HEK293T (cell line): ENCODE results near the gene GNLY.

Experiments
- CTCF ChIA-PET: fragments of 350-600 bp; formaldehyde crosslinking; extraction: SDS; loops from one replicate; lab custom pipeline; 2021; ENCODE audit warnings: antibody characterized with exemption, inconsistent platforms; lab: Yijun Ruan, JAX
- POLR2A ChIA-PET: fragments of 350-600 bp; formaldehyde crosslinking; extraction: SDS; loops from one replicate; lab custom pipeline; 2020; ENCODE audit warnings: antibody characterized with exemption, inconsistent platforms; lab: Yijun Ruan, JAX
- DNase-seq: peaks from one replicate; pipeline ENCODE4 v3.0.0; 2012; ENCODE audit warnings: mixed read lengths; ENCODE audit errors: extremely low spot score
- ARNT ChIP-seq: fragments of 450-650 bp; IDR thresholded peaks from 2 replicates; pipeline ENCODE4 v1.6.1; 2017; ENCODE audit warnings: mild to moderate bottlenecking
- BHLHE40 ChIP-seq: fragments of 450-650 bp; IDR thresholded peaks from 2 replicates; pipeline ENCODE4 v1.6.1; 2016; ENCODE audit warnings: mild to moderate bottlenecking, moderate library complexity, borderline replicate concordance
- CTBP1 ChIP-seq: fragments of 450-650 bp; IDR thresholded peaks from 2 replicates; pipeline ENCODE4 v1.6.1; 2016; ENCODE audit warnings: borderline replicate concordance
- ELF4 ChIP-seq: fragments of 450-650 bp; IDR thresholded peaks from 2 replicates; pipeline ENCODE4 v1.6.1; 2017; ENCODE audit warnings: antibody characterized with exemption
- FOXA1 ChIP-seq: fragments of 450-650 bp; IDR thresholded peaks from 2 replicates; pipeline ENCODE4 v1.6.1; 2016; ENCODE audit warnings: mild to moderate bottlenecking
- FOXK2 ChIP-seq: fragments of 450-650 bp; IDR thresholded peaks from 2 replicates; pipeline ENCODE4 v1.6.1; 2016; ENCODE audit warnings: mild to moderate bottlenecking
- FOXM1 ChIP-seq: fragments of 450-650 bp; IDR thresholded peaks from 2 replicates; pipeline ENCODE4 v1.6.1; 2017; ENCODE audit warnings: mild to moderate bottlenecking, borderline replicate concordance
- HDGF ChIP-seq: fragments of 450-650 bp; IDR thresholded peaks from 2 replicates; pipeline ENCODE4 v1.6.1; 2017; ENCODE audit warnings: antibody characterized with exemption, borderline replicate concordance
- L3MBTL2 ChIP-seq: fragments of 450-650 bp; conservative IDR thresholded peaks from 2 replicates; pipeline ENCODE4 v1.6.1; 2016; ENCODE audit warnings: mild to moderate bottlenecking
- LEF1 ChIP-seq: fragments of 450-650 bp; IDR thresholded peaks from 2 replicates; pipeline ENCODE4 v1.6.1; 2017; ENCODE audit warnings: mild to moderate bottlenecking, borderline replicate concordance
- NFRKB ChIP-seq: fragments of 450-650 bp; IDR thresholded peaks from 2 replicates; pipeline ENCODE4 v1.6.1; 2016; ENCODE audit warnings: mild to moderate bottlenecking, moderate library complexity
- SP1 ChIP-seq: fragments of 450-650 bp; IDR thresholded peaks from 2 replicates; pipeline ENCODE4 v1.6.1; 2017
- SUZ12 ChIP-seq: fragments of 450-650 bp; IDR thresholded peaks from 2 replicates; pipeline ENCODE4 v1.6.1; 2016; ENCODE audit warnings: mild to moderate bottlenecking
- TARDBP ChIP-seq: fragments of 450-650 bp; IDR thresholded peaks from 2 replicates; pipeline ENCODE4 v1.6.1; 2016
- ZNF384 ChIP-seq: fragments of 450-650 bp; IDR thresholded peaks from 2 replicates; pipeline ENCODE4 v1.6.1; 2016
- TF ChIP-seq, protein P1 (sequence below): fragments of 450-650 bp; IDR thresholded peaks from 2 replicates; pipeline ENCODE4 v1.6.1; 2016

GNLY gene

GRCh38 chr2:85697096-85697495, 2.9 kb downstream of the GNLY start:
- POLR2A ChIA-PET, result no interaction called here
- TF ChIP-seq ZNF384, result no peak
- TF ChIP-seq, protein P1, sequence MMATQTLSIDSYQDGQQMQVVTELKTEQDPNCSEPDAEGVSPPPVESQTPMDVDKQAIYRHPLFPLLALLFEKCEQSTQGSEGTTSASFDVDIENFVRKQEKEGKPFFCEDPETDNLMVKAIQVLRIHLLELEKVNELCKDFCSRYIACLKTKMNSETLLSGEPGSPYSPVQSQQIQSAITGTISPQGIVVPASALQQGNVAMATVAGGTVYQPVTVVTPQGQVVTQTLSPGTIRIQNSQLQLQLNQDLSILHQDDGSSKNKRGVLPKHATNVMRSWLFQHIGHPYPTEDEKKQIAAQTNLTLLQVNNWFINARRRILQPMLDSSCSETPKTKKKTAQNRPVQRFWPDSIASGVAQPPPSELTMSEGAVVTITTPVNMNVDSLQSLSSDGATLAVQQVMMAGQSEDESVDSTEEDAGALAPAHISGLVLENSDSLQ, result no peak
- no peak for TF ChIP-seq SUZ12
- TF ChIP-seq CTBP1, result no peak
- no peak for TF ChIP-seq FOXK2
- TF ChIP-seq FOXA1, result no peak
- no peak for TF ChIP-seq NFRKB
- no peak for TF ChIP-seq ELF4
- TF ChIP-seq SP1, result no peak
- no peak for TF ChIP-seq HDGF
- TF ChIP-seq LEF1, result no peak
- no peak for TF ChIP-seq BHLHE40
- no peak for TF ChIP-seq L3MBTL2
- TF ChIP-seq ARNT, result no peak
- no peak for TF ChIP-seq FOXM1
- no peak for TF ChIP-seq TARDBP
- CTCF ChIA-PET, result interaction anchor here (0.5 to 1.1 kb wide), 2 partner anchors 16 to 60 kb away, joined by 3 read pairs; no protein-coding TSS in a partner anchor
- DNase-seq, result no peak

- TF ChIP-seq HDGF (no peak), CTBP1 (no peak), FOXM1 (no peak)
- POLR2A ChIA-PET, result no interaction called here
Observed at GRCh38 chr2:85697716-85698115, 3.6 kb downstream of the GNLY start.

DNA sequence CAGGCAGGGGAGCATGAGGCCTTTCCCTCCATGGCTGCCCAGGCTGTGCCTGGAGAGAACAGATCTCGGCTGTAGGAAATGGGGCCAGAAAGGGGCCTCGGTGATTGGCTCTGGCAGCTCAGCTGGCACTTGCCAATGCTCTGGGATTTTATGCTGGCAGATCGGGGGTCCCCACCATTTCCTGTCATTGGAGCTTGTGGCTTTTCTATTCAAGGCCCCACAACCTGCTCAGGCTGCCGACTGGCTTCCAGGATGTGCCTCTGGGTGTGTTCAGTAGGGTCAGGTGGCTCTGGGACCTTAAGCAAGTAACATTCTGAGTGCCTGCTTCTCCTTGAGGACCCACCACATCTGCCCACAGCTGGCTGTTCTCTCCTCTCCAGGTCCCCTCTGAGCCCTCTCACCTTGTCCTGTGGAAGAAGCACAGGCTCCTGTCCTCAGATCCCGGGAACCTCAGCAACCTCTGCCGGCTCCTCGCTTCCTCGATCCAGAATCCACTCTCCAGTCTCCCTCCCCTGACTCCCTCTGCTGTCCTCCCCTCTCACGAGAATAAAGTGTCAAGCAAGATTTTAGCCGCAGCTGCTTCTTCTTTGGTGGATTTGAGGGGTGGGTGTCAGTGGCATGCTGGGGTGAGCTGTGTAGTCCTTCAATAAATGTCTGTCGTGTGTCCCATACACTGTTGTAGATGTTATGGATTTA, 4.2 kb downstream of the GNLY start:
- ChIA-PET POLR2A (no interaction called here), CTCF (interaction anchor here (1.1 kb wide), 1 partner anchor 62 kb away, joined by 3 read pairs; no protein-coding TSS in a partner anchor)
- TF ChIP-seq L3MBTL2 (no peak), SP1 (no peak), NFRKB (no peak), FOXM1 (no peak), FOXK2 (no peak), CTBP1 (no peak), ZNF384 (no peak), TARDBP (no peak), SUZ12 (no peak), ELF4 (no peak), LEF1 (no peak), BHLHE40 (no peak), HDGF (no peak), FOXA1 (no peak), ARNT (no peak)
- TF ChIP-seq, protein P1, result no peak
- DNase-seq, result no peak

More at GRCh38 chr2:85697716-85698115, 3.6 kb downstream of the GNLY start:
- CTCF ChIA-PET, result interaction anchor here (1.1 kb wide), 1 partner anchor 61 kb away, joined by 3 read pairs; no protein-coding TSS in a partner anchor
- no peak for DNase-seq

DNA sequence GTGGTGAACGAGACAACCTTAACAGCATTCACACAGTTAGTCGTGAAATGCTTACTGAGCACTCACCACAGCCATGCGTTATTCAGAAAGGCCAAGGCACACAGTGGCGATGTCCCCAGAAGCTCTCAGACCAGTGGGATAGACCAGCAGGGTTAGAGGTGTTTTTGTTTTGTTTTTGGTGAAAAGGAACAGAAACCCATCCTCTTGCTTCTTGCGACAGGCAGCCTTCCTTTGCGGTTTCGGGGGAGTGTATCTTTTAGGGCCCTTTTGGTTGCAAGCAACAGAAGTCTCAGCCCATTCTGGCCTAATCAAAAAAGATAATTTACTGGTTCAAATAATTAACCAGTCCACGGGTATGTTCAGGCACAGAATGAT, 4.7 kb downstream of the GNLY start:
- CTCF ChIA-PET, result no interaction called here
- TF ChIP-seq FOXM1 (no peak), ELF4 (no peak), HDGF (no peak), SUZ12 (no peak), TARDBP (no peak), BHLHE40 (no peak), NFRKB (no peak), ARNT (no peak), ZNF384 (no peak), CTBP1 (no peak), FOXA1 (no peak), FOXK2 (no peak), SP1 (no peak), L3MBTL2 (no peak), LEF1 (no peak)
- TF ChIP-seq, protein P1, result no peak
- POLR2A ChIA-PET, result no interaction called here
- DNase-seq, result no peak

DNA sequence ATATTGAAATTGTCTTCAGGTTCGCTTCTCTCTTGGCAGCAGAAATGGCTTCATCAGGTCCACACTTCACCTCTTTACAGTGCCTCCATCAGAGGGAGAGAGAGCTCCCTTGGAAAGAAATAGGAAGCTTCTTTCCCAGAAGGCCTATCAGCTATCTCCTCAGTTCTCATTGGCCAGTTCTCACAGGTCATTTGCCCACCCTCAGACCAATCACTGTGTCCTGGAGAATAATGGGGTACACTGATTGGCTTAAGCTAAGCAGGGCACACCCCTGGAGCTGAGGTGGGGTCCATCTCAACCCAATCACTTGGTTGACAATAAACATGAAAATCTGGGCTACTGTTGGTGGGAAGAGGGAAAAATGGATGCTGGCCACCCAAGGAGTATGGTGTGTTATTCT, 5.2 kb downstream of the GNLY start:
- no peak for DNase-seq
- TF ChIP-seq SUZ12 (no peak), NFRKB (no peak), CTBP1 (no peak), FOXA1 (no peak), TARDBP (no peak), LEF1 (no peak), HDGF (no peak), L3MBTL2 (no peak), FOXM1 (no peak)
- ChIA-PET POLR2A (no interaction called here), CTCF (no interaction called here)

DNA sequence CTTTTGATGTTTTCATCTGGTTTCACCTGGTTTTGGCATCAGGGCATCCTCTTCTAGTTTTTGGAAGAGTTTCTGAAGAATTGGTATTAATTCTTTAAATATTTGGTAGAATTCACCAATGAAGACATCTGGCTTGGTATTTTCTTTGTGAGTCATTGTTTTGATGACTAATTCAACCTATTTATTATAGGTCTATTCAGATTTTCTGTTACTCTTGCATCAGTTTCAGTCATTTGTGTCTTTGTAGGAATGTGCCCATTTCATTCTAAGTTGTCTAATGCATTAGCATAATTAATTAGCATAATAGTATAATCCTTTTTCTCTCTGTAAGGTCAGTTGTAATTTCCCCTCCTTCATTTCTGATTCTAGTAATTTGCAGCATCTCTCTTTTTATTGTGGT, 8.0 kb downstream of the GNLY start:
- no peak for DNase-seq
- TF ChIP-seq FOXK2 (no peak), SP1 (no peak), FOXM1 (no peak), ZNF384 (no peak), BHLHE40 (no peak)
- CTCF ChIA-PET, result interaction anchor here (0.6 kb wide), 1 partner anchor 22 kb away, joined by 3 read pairs; no protein-coding TSS in a partner anchor
- POLR2A ChIA-PET, result no interaction called here
